GM12891 (cell line): ENCODE data around the gene DCTN5.

Source experiments
- POLR2A ChIP-seq: IDR thresholded peaks from 2 replicates; pipeline ENCODE4 v1.6.1; 2011; ENCODE audit warnings: low read depth, low read length, control low read depth
- SPI1 ChIP-seq: IDR thresholded peaks from 2 replicates; pipeline ENCODE4 v1.6.1; 2011; ENCODE audit warnings: low read depth, low read length, control low read depth

GRCh38 chr16:23699100-23699499, 57.8 kb downstream of the DCTN5 start:
- no peak for TF ChIP-seq POLR2A
- peak; percentile 57 for TF ChIP-seq SPI1
